Keratinocyte (primary cell): ENCODE results near the gene NDUFA12.

Experiments
- EZH2 ChIP-seq: IDR thresholded peaks from one replicate; pipeline ENCODE4 v1.6.1; 2012; ENCODE audit warnings: inconsistent platforms, mild to moderate bottlenecking, low read length, moderate library complexity
- TF ChIP-seq, protein P1 (sequence below), 3 experiments: IDR thresholded peaks in 1 of 3; conservative IDR thresholded peaks in 1 of 3; optimal IDR thresholded peaks in 1 of 3; 2 replicates in 2 of 3; 3 replicates in 1 of 3; pipeline versions ENCODE3 to v1.5.1; 2011; ENCODE audit warnings: low read length in 3 of 3, mild to moderate bottlenecking in 3 of 3, moderate library complexity in 2 of 3, control low read depth in 1 of 3, inconsistent platforms in 1 of 3; ENCODE audit not compliant: insufficient read depth in 2 of 3; ENCODE audit errors: extremely low read depth in 1 of 3

DNA sequence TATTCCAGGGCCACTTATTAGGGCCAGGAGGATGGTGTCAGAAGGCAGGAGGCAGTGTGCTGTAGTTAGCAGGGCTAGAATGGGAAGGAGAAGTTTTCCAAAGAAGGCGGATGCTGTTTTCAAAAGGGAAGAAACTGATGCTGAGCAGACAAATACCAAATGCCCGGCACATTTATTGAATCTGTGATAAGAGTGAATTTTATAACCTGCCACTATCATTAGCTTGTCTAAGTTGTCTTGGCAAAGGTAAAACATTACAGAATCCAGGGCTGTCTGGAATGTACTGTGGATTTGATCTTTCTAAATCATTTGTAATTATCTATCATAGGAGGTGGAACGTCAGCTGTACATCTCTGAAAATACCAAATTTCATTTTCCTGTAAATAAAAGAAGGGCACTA, 40.8 kb downstream of the NDUFA12 start:
- TF ChIP-seq, protein P1, sequence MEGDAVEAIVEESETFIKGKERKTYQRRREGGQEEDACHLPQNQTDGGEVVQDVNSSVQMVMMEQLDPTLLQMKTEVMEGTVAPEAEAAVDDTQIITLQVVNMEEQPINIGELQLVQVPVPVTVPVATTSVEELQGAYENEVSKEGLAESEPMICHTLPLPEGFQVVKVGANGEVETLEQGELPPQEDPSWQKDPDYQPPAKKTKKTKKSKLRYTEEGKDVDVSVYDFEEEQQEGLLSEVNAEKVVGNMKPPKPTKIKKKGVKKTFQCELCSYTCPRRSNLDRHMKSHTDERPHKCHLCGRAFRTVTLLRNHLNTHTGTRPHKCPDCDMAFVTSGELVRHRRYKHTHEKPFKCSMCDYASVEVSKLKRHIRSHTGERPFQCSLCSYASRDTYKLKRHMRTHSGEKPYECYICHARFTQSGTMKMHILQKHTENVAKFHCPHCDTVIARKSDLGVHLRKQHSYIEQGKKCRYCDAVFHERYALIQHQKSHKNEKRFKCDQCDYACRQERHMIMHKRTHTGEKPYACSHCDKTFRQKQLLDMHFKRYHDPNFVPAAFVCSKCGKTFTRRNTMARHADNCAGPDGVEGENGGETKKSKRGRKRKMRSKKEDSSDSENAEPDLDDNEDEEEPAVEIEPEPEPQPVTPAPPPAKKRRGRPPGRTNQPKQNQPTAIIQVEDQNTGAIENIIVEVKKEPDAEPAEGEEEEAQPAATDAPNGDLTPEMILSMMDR (optimal IDR thresholded peaks at IDR 0.05 in 1 of 3, IDR thresholded peaks at IDR 0.05 in 1 of 3, conservative IDR thresholded peaks at IDR 0.05 in 1 of 3; ENCODE audit: extremely low read depth in 1 of 3, insufficient read depth in 2 of 3, low read length in 3 of 3), result no peak
- no peak for TF ChIP-seq EZH2
